GM12865 (cell line): ENCODE results near the gene ZNF133.

ENCODE experiments used
- DNase-seq: peaks from one replicate; pipeline ENCODE4 v3.0.0; 2010; ENCODE audit warnings: low read depth
- H3K4me3 ChIP-seq: 2 replicates; pipeline ENCODE4 v1.5.1; 2011; ENCODE audit warnings: mild to moderate bottlenecking, low read depth, low read length, control low read depth
- TF ChIP-seq, protein P1 (sequence below): IDR thresholded peaks from 2 replicates; pipeline ENCODE4 v1.5.1; 2011; ENCODE audit warnings: low read length, control low read depth, low read depth, inconsistent platforms; ENCODE audit not compliant: insufficient read depth; ENCODE audit errors: missing control alignments

Gene ZNF133

DNA sequence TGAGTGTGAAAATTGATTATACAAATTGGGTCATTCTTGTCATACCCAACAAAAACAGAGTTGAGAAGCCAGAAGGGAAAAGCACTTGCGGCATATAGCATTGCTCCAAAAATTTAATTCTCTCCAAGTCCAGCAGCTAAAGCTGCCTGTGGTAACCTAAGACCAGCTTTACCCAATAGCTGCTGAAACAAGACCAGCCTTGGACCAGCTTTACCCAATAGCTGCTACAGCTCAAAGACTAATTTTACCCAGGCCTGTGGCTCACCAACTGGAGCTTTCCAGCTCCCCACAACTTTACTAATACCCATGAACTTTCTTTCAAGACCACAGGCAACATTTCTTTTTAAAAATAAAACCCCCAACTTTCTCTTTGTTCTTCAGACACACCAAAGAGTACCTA, 32.8 kb upstream of the ZNF133 start:
- DNase-seq: no peak
- no peak overlapping the region for H3K4me3 ChIP-seq
- TF ChIP-seq, protein P1, sequence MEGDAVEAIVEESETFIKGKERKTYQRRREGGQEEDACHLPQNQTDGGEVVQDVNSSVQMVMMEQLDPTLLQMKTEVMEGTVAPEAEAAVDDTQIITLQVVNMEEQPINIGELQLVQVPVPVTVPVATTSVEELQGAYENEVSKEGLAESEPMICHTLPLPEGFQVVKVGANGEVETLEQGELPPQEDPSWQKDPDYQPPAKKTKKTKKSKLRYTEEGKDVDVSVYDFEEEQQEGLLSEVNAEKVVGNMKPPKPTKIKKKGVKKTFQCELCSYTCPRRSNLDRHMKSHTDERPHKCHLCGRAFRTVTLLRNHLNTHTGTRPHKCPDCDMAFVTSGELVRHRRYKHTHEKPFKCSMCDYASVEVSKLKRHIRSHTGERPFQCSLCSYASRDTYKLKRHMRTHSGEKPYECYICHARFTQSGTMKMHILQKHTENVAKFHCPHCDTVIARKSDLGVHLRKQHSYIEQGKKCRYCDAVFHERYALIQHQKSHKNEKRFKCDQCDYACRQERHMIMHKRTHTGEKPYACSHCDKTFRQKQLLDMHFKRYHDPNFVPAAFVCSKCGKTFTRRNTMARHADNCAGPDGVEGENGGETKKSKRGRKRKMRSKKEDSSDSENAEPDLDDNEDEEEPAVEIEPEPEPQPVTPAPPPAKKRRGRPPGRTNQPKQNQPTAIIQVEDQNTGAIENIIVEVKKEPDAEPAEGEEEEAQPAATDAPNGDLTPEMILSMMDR: no peak

DNA sequence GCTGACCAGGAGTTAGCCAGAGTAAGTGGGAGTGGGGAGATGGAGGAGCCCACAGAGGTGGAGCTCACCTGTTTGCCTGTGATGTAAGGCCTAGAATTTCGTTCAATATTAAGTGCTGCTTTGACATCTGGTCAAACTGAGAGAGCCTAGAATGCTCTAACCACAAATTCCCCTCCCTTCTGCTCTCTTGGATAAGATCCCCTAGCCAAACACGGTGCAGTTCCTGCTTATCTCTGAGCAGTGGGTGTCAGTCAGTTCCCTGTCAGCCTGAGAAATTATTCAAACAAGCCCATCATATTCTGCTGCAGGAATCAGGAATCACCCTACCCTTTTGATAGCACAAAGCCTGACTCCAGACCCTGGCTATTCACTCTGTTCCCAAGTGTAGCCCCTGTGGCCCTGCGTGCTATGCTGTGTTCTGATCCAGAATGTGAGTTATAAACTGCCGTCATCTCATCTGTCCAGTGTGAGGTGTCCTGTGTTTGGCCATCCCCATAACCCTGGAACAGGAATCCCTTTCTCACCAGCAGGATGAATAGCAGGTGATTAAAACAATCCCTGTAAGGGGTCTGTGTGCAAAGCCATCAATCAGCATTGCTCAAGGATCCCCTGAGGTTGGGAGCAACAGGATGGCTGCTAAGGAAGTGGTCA, 31.8 kb upstream of the ZNF133 start:
- no peak overlapping the region for H3K4me3 ChIP-seq
- TF ChIP-seq, protein P1: no peak
- no peak for DNase-seq

DNA sequence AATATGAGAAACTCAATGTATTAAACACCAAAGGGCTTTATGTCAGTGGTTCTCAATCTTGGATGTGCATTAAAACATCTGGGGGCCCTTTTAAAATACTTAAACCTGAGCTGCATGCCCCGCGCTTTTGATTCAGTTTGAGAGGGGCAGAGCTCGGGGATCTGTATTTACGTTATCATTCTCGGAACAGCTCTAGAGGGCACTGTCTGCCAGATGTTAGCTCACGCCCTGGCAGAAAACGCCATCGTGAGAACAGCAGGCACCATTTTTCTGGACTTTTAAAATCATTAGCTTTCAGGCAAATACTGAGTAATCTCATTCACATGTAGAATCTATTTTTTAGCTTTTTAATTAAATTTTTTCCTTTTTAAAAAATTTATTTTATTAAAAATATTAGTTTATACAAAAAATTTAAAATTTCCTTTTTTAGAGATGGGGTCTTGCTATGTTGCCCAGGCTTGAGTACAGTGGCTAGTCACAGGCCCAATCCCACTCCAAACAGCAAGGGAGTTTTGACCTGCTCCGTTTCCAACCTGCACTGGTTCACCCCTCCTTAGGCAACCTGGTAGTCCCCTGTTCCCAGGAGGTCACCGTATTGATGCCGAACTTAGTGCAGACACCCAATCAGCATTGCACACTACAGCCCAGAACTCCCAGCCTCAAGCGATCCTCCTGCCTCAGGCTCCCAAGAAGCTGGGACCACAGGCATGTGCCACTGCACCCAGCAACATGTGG, 30.0 kb upstream of the ZNF133 start:
- TF ChIP-seq, protein P1: no peak
- no peak overlapping the region for H3K4me3 ChIP-seq
- DNase-seq: no peak

DNA sequence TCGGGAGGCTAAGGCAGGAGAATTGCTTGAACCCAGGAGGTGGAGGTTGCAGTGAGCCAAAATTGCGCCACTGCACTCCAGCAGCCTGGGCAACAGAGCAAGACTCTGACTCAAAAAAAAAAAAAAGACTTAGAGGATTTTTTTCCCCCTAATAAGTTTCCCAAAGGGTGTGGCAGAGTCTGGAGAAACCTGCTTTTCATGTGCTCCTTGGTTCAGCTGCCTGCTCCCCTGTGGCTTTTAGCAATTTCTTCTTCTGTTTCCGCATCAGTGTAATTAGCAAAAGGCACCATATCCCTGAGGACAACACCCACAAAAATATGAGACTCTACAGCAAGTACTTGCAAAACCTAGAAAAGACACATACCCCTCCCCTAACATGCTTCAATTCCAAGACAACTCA, 28.6 kb upstream of the ZNF133 start:
- TF ChIP-seq, protein P1: no peak
- no peak overlapping the region for H3K4me3 ChIP-seq
- no peak for DNase-seq

DNA sequence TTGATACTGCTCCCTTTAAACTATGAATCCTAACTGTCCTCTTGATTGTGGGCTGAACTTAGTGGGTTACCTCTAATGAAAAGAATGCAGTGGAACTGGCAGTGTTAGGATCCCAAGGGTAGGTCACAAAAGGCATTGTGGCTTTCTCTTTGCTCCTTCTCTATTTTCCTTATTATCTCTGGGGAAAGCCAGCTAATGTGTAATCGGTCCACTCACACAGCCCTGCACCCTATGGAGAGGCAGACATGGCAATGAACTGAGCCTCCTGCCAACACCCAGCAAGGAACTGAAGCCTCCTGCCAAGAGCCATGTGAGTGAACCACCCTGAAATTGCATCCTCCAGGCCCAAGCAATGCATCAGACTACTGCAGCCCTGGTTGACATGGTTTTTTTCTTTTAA, 24.6 kb upstream of the ZNF133 start:
- no peak overlapping the region for H3K4me3 ChIP-seq
- DNase-seq: no peak
- TF ChIP-seq, protein P1: no peak

- TF ChIP-seq, protein P1: no peak
- H3K4me3 ChIP-seq: no peak overlapping the region
- no peak for DNase-seq
Observed at GRCh38 chr20:18265441-18265840, 22.9 kb upstream of the ZNF133 start.

DNA sequence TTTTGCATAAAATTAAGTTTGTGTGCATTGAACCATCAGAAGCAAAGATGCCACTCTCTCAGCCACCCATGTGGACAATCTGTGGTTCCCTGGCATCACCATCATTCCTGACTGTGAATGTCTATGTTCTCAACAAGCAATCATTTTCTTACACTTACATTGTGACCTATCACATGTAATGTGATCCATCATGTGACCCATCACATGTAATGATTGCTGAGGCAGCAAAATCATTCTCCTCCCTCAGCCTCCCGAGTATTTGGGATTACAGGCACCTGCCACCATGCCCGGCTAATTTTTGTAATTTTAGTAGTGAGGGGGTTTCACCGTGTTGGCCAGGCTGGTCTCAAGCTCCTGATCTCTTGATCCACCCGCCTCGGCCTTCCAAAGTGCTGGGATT, 22.0 kb upstream of the ZNF133 start:
- DNase-seq: no peak
- TF ChIP-seq, protein P1: no peak
- H3K4me3 ChIP-seq: no peak overlapping the region
